Transverse colon (tissue), 4 donors: ENCODE measurements around the gene SLC27A4. TPM values are rescaled to one million over a fixed set of nuclear protein-coding genes. Genes with fewer than 3 reads are reported as not detected.
A peak's percentile ranks its signal among the peaks of the same experiment; 100 is the strongest.

Source experiments
- DNase-seq: peaks from one replicate; pipeline ENCODE4 v3.0.0-alpha.2; 2019
- H3K27ac ChIP-seq, 4 donors: fragments of 200-600 bp; sonication (generic); 2 replicates each; pipeline ENCODE4 v1.5.1; 2016 to 2018; ENCODE audit warnings: inconsistent platforms in 4 of 4
- H3K27me3 ChIP-seq: fragments of 200-600 bp; sonication (generic); 2 replicates; pipeline ENCODE4 v1.5.1; 2017; ENCODE audit warnings: inconsistent platforms
- H3K36me3 ChIP-seq, 4 donors: fragments of 200-600 bp; sonication (generic); 2 replicates each; pipeline ENCODE4 v1.5.1; 2017 to 2019; ENCODE audit warnings: inconsistent platforms in 4 of 4
- H3K4me1 ChIP-seq, 4 donors: fragments of 200-600 bp; sonication (generic); 2 replicates each; pipeline ENCODE4 v1.5.1; 2017 to 2020; ENCODE audit warnings: inconsistent platforms in 4 of 4
- H3K4me3 ChIP-seq, 4 donors: fragments of 200-600 bp; sonication (generic); 1 replicate in 1 of 4; 2 replicates in 3 of 4; pipeline versions ENCODE4 v1.5.1 to v1.6.1; 2017 to 2019; ENCODE audit warnings: inconsistent platforms in 4 of 4
- H3K9me3 ChIP-seq, 2 donors: fragments of 200-600 bp; sonication (generic); 2 replicates each; pipeline ENCODE4 v1.5.1; 2017 to 2019; ENCODE audit warnings: inconsistent platforms in 2 of 2
- CTCF ChIP-seq, 5 experiments: fragments of 200-600 bp in 3 of 5; fragments of 450-650 bp in 2 of 5; sonication (generic) in 3 of 5; IDR thresholded peaks; 1 replicate in 2 of 5; 2 replicates in 3 of 5; pipeline ENCODE4 v1.5.1; 2016 to 2017; ENCODE audit warnings: antibody characterized with exemption in 5 of 5, inconsistent platforms in 3 of 5, mild to moderate bottlenecking in 2 of 5, moderate library complexity in 1 of 5
- EP300 ChIP-seq: sonication (generic); formaldehyde crosslinking; IDR thresholded peaks from one replicate; pipeline ENCODE4 v1.6.1; 2017; ENCODE audit warnings: antibody characterized with exemption, low read depth
- POLR2A ChIP-seq: fragments of 450-650 bp; IDR thresholded peaks from one replicate; pipeline ENCODE4 v1.6.1; 2016; ENCODE audit warnings: antibody characterized with exemption, mild to moderate bottlenecking, moderate library complexity
- POLR2AphosphoS5 ChIP-seq, 3 donors: sonication (generic); formaldehyde crosslinking; IDR thresholded peaks; one replicate each; pipeline ENCODE4 v1.6.1; 2016; ENCODE audit warnings: antibody characterized with exemption in 3 of 3
- WGBS, 2 donors: methylation state at CpG; one replicate each; pipeline ENCODE4 v1.1.5; 2018; ENCODE audit warnings: low coverage in 1 of 2; 5-methylcytosine and 5-hydroxymethylcytosine counted together
- in situ Hi-C, 4 donors: fragments of 200-750 bp; cut with MboI; loops; one replicate each; pipeline versions ENCODE4 v1.15.0 to v1.15.1; 2017; ENCODE audit warnings: low sequenced_read_pairs in 3 of 4, low pct_ligation_motif_present in 1 of 4, low pct_unique_long_range_greater_than_20kb in 1 of 4
- intact Hi-C: fragments of 100-400 bp; cut with DNase I; formaldehyde crosslinking; loops from one replicate; pipeline ENCODE4 v1.15.1; 2023; ENCODE audit warnings: low total_unique reads
- total RNA-seq, 4 donors: library from RNA; depleted of rRNA; stranded (reverse); fragments of >200 nt; gene quantifications; one replicate each; pipeline ENCODE4 v1.1.0, GENCODE V29; 2016

The SLC27A4 gene
- total RNA-seq, 4 donors from 2014 or later, result 26.3 to 92.4 (median 44.2) TPM

DNA sequence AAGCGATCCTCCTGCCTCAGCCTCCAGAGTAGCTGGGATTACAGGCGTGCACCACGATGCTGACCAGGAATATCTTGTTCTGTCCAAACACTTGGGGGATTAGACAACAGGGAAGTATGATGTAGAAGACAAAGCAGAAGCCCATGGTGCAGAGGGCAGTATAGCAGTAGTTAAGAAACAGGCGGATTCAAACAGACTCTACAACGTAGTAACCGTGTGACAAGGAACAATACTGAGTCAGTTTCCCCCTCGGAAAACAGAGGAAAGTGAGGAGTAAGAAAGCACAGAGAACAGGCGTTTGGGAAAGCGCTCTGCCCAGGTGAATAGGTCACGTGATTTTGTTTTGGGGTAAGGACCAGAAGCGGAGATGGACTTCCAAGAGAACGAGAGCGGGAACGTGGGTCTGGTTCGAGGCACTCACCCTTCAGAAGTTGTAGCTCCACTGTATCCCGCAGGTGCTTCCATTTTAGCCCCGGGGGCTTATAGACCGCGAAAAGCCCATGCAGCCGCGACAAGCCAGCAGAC lies 18.4 kb upstream of the SLC27A4 start:
- Histone ChIP-seq H3K27me3 (no peaks in the 10 kb centered on the region), H3K27ac (peak overlapping the region; percentile 91 to 96 (median 92)), H3K4me3 (peak overlapping the region; percentile 79 to 98 (median 85)), H3K9me3 (no peaks in the 10 kb centered on the region), H3K4me1 (peaks cover 16 to 23% (median 21%) of the 10 kb centered on the region in 4 donors), H3K36me3 (peaks cover 0 to 11% (median 3%) of the 10 kb centered on the region in 4 donors)
- intact Hi-C loops (no loop called here), in situ Hi-C loops (no loop called here)
- TF ChIP-seq CTCF (IDR thresholded peaks at IDR 0.05) (no peak), POLR2AphosphoS5 (IDR thresholded peaks at IDR 0.05) (no peak), POLR2A (no peak), EP300 (no peak)
- DNase-seq, result no peak
- 0 to 1% methylated on average over 2 to 21 of the region's 21 CpGs for WGBS, 2 donors

- Histone ChIP-seq H3K4me1 (peaks cover 16 to 23% (median 21%) of the 10 kb centered on the region in 4 donors), H3K27me3 (no peaks in the 10 kb centered on the region), H3K4me3 (peak within 1 kb of the TSS; percentile 79 to 98 (median 85)), H3K27ac (peak within 1 kb of the TSS; percentile 91 to 96 (median 92)), H3K9me3 (no peaks in the 10 kb centered on the region), H3K36me3 (peaks cover 0 to 11% (median 3%) of the 10 kb centered on the region in 4 donors)
- peak; percentile 37 for TF ChIP-seq POLR2A
- no peak for TF ChIP-seq EP300
- TF ChIP-seq POLR2AphosphoS5 (IDR thresholded peaks at IDR 0.05), result peak; percentile 31 to 84 (median 52)
- DNase-seq, result peak; percentile 95
- 0% methylated on average over 83 of the region's 83 CpGs; no CpG with 5 or more reads in 1 of the 2 donors for WGBS, 2 donors
- in situ Hi-C loops, result no loop called here
- intact Hi-C loops, result no loop called here
Measured at GRCh38 chr9:128322404-128323211, 17.7 kb upstream of the SLC27A4 start, which contains the start of the genes COQ4 and TRUB2. Gene COQ4, plus strand, starts transcription at chr9:128322839. Its CDS starts 20 bp downstream, at chr9:128322859. Gene TRUB2, minus strand, starts transcription at chr9:128322447. Its CDS starts 39 bp downstream, at chr9:128322408.

- no peak for DNase-seq
- no peaks in the 10 kb centered on the region for H3K27me3 ChIP-seq
- 0 to 17% methylated on average over 10 to 16 of the region's 16 CpGs for WGBS, 2 donors
Measured at GRCh38 chr9:128323212-128323730, 17.1 kb upstream of the SLC27A4 start.

GRCh38 chr9:128323791-128324190 lies 16.5 kb upstream of the SLC27A4 start:
- WGBS, 2 donors, result 69 to 80% methylated on average over 5 to 12 of the region's 12 CpGs
- peak overlapping the region in 2 of 4 donors; percentile 79 to 98 for H3K4me3 ChIP-seq
- intact Hi-C loops, result no loop called here

More at GRCh38 chr9:128323212-128323730, 17.1 kb upstream of the SLC27A4 start:
- in situ Hi-C loops (no loop called here), intact Hi-C loops (no loop called here)
- TF ChIP-seq CTCF (IDR thresholded peaks at IDR 0.05) (no peak), POLR2AphosphoS5 (IDR thresholded peaks at IDR 0.05) (no peak), POLR2A (no peak), EP300 (no peak)
- Histone ChIP-seq H3K4me3 (peak overlapping the region; percentile 79 to 98 (median 85)), H3K27ac (peak overlapping the region; percentile 91 to 96 (median 92)), H3K4me1 (peaks cover 16 to 23% (median 21%) of the 10 kb centered on the region in 4 donors), H3K36me3 (peaks cover 0 to 11% (median 3%) of the 10 kb centered on the region in 4 donors), H3K9me3 (no peaks in the 10 kb centered on the region)

More at GRCh38 chr9:128323791-128324190, 16.5 kb upstream of the SLC27A4 start:
- DNase-seq, result no peak
- H3K27ac ChIP-seq, result peak overlapping the region; percentile 91 to 96 (median 92)
- H3K27me3 ChIP-seq, result no peaks in the 10 kb centered on the region
- H3K36me3 ChIP-seq, result peaks cover 0 to 11% (median 3%) of the 10 kb centered on the region in 4 donors
- TF ChIP-seq POLR2AphosphoS5 (IDR thresholded peaks at IDR 0.05) (no peak), EP300 (no peak), CTCF (IDR thresholded peaks at IDR 0.05) (no peak), POLR2A (no peak)
- H3K4me1 ChIP-seq, result peaks cover 16 to 23% (median 21%) of the 10 kb centered on the region in 4 donors
- H3K9me3 ChIP-seq, result no peaks in the 10 kb centered on the region
- in situ Hi-C loops, result no loop called here
